Measurements from ENCODE around the gene CPOX.
"Not testable (repeated sequence)": the region's sequence is repeated elsewhere in the genome, so short reads cannot be mapped to it uniquely, and the experiment has no call there.

Gene CPOX

DNA sequence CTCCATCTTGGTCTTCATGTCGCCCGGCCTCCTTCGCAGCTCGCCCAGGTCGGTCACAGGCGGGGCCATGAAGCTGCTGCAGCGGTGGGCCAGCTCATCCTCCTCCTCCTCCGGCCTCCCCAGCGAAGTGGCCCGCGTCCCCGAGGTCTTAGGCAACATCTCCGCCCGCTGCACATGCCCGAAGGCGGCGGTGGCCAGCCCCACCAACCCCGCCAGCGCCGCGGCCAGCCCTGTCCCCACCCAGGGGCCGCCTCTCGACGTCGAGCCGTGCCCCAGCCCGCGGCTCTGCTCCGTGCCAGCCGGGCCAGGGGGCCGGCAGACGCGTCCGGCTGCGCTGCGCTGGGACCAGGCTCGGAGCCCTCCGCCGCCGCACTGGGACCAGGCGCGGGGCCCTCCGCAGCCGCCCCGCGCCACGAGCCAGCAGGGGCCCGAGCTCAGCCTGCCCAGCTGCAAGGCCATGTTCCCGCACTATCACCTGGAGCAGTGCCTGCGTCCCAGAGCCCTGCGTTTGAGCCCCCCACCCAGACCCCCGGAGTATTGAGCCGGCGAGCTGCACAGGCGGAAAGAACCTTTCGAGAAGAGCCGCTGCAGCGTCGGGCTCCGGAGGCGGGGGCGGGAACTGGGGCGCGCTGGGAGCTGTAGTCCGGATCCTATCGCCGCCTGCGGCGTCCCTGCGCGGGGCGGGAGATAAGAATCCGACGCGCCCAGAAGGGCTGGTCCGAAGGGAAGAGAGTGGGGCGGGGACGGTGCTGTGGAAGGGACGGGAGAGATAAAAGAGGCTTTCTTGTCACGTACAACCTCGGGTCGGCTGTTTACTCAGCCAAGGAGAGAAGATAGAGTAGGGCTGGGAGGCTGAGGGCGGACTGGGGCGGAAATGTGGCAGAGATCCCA lies at the start of gene CPOX:
CPOX (minus strand) TSS at position 566 of the 891 bp plus-strand sequence; CDS start at position 459, 107 bp downstream.
- DNase-seq (ENCODE audit: extremely low read depth in 1 of 2, low read depth in 1 of 2): peak; percentile 72 to 88

DNA sequence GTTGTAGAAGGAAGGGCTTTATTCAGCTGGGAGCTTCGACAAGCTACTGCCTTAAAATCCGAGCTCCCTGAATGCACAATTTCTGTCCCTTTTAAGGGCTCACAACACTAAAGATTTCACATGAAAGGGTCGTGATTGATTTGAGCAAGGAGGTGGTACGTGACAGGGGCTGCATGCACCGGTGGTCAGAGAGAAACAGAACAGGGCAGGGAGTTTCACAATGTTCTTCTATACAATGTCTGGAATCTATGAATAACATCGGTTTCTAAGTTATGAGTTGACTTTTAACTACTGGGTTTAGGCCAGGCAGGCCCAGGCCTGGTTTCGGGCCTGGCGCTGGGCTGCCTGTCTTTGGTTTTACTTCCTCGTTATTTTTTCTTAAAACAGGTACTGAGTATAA lies 49.4 kb upstream of the CPOX start:
- DNase-seq (ENCODE audit: extremely low read depth in 1 of 2, low read depth in 1 of 2): not testable (repeated sequence)

DNA sequence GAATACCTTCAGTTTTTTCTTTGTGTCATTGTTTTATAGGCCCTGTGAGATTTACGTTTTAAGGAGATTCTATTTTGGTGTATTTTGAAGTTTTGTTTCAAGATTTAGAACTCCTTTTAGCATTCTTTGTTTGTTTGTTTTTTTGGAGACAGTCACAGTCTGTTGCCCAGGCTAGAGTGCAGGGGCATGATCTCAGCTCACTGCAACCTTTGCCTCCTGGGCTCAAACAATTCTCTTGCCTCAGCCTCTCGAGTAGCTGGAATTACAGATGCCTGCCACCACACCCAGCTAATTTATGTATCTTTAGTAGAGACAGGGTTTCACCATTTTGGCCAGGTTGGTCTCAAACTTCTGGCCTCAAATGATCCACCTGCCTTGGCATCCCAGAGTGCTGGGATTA lies 48.3 kb upstream of the CPOX start:
- DNase-seq (ENCODE audit: extremely low read depth in 1 of 2, low read depth in 1 of 2): not testable (repeated sequence)

DNA sequence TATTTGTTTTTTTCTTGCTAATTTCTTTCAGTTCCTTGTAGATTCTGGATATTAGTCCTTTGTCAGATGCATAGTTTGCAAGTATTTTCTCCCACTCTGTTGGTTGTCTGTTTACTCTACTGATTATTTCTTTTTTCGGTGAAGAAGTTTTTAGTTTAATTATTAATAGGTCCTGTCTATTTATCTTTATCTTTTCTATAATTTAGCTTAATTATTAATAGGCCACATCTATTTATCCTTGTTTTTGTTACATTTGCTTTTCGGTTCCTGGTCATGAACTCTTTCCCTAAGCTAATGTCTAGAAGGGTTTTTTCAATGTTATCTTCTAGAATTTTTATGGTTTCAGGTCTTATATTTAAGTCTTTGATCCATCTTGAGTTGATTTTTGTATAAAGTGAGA lies 45.1 kb upstream of the CPOX start:
- DNase-seq (ENCODE audit: extremely low read depth in 1 of 2, low read depth in 1 of 2): not testable (repeated sequence)

DNA sequence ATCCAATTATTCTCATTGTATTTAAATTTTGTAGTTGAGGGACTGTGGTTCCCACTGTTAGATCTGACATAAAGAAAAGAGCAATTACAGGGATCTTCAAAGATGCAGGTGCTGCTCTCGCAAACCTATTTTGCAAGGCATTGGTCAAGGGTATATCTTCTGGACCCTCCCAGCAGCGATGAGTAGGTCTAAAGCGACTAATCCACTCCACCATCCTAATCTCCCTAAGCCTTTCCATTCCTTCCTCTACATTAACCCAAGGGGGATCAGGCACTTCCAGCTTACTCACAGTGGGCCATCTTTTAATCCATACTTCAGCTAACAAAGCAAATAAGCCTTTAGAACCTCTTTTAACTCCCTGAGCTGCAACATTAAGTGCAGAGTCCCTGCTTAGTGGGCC lies 37.0 kb upstream of the CPOX start:
- DNase-seq (ENCODE audit: extremely low read depth in 1 of 2, low read depth in 1 of 2): no peak

DNA sequence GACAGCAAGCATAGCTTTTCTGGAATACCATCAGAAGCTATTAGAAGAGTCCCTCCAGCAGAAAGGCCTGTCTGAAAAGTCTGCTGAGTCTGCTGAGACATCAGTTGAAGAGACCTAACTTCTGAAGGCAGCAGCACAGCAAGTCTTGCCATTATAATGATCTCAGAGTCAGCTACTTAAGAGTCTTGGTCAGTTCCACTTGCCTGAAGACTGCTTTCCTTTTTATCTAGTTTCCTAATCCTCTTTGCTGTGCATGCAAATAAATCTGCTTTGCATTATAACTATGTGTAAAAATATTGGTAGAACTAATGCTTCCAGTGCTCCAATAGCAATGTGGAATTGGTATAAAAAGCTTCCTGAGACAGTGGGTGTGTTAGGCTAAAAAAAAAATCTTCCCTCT lies 34.9 kb upstream of the CPOX start:
- no peak for DNase-seq (ENCODE audit: extremely low read depth in 1 of 2, low read depth in 1 of 2)

DNA sequence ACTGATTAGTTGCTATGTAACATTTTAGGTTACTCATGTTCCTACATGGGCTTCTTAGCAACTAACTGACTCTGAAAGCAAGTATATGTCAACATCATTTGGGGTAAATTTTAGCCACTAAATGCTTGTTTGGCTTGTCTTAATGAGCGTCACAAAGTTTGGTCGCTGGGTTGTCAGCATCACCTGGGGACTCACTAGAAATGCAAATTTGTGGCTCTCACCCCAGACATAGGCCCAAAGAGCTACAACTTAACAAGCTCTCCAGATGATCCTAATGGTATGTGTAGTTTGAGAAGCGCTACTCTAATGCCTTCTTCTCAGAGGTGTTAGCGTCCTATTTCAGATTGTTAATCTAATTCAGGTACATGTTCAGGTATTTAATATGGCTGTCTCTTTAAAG lies 32.7 kb upstream of the CPOX start:
- no peak for DNase-seq (ENCODE audit: extremely low read depth in 1 of 2, low read depth in 1 of 2)

DNA sequence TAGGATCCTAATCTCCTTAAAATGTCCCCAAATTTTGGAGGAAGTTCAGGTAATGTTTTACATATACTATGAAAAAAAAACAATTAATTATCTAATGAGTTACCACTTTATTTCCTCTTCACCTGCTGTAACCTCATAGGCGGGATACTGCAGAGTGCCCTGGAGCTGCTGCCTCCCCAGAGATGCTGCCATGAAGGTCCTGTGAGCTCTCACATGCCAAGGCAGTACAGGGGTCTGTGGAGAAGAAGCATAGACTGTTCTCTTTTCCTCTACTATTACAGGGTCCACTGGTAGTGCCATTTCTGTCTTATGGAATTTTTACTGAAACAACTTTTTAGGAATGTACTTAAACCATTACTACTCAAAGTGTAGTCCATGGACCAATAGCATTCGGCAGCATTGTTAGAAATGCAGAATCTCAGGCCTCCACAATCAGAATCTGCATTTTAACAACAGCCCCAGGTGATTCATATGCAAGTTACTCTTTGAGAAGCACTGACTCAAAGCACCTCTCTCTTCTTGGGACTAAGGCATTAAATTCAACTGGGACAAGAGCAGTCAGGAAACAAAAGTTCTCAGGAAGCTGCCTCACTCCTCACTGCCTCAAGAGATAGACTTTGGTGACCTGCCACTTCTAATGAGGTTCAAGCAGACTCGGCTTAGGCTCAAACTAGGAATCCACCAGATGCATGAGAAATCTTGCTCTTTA lies 30.3 kb upstream of the CPOX start:
- DNase-seq (ENCODE audit: extremely low read depth in 1 of 2, low read depth in 1 of 2): no peak

DNA sequence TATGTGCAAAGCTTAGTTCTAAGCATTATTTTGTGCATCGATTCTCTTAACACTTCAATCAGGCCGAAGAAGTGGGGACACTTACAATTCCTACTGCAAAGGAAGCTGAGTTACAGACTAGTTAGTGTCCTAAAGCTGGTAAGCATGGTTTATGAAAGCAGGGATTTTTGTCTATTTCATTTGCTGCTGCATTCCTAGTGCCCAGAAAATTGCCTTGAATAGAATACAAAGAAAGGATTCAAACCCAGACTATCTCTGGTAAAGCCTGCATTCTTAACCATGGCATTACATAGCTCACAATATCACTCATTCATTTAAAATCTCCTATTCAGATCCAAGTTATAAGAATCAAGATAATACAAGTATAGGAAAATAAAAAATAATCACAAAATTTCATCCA lies 24.4 kb upstream of the CPOX start:
- no peak for DNase-seq (ENCODE audit: extremely low read depth in 1 of 2, low read depth in 1 of 2)

DNA sequence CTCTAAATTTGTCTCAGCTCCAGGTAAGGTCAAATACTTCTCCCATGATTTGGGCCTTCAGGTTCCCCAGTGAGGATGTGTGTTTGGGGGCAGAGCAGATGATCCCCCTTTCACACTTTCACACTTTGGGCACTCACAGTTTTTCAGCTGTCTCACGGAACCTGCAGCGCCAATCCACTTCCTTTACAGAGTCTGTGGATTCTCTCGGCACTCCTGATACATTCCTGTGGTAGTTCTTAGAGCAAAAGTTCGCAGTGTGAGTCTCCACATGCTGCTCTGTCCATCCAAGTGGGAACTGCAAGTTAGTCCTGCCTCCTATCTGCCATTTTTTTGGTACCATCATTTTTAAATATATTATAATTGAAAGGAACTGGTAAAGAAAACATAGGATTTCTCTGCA lies 20.2 kb upstream of the CPOX start:
- DNase-seq (ENCODE audit: extremely low read depth in 1 of 2, low read depth in 1 of 2): no peak

DNA sequence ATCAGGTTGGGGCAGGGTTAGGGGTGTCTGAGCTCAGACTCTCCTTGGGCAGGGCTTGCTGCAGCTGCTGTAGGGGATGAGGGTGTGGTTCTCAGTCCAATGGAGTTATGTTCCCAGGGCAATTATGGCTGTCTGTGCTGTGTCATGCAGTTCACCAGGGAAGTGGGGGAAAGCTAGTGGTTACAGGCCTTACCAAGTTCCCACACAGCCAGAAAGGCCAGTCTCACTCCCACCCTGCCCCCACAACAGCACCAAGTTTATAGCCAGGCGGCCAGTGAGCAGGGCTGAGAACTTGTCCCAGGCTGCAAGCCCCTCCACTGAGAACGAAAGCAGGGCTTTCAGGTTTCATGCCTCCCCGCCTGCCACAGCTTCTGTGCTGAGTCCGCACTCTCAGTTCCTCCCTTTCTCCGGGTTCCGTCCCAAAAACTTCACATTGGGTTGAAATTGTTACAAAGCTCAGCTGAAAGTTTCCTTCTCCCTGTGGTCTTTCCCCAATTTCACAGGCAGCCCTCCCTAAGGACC lies 19.6 kb upstream of the CPOX start:
- DNase-seq (ENCODE audit: extremely low read depth in 1 of 2, low read depth in 1 of 2): no peak

DNA sequence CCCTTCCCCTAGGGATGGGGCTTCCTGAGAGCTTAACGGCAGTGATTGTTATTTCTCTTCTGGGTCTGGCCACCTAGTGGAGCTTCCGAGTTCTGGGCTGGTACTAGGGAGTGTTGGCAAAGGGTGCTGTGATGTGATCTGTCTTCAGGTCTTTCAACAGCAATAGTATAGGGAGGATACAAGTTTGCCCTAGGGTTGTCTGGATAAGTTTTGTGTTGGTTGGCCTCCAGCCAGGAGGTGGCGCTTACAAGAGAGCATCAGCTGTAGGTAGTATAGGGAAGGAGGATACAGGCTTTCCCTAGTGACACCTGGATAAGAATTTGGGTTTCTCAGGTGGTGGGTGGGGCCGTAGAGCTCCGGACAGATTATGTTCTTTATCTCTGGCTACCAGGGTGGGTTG lies 19.2 kb upstream of the CPOX start:
- DNase-seq (ENCODE audit: extremely low read depth in 1 of 2, low read depth in 1 of 2): no peak

DNA sequence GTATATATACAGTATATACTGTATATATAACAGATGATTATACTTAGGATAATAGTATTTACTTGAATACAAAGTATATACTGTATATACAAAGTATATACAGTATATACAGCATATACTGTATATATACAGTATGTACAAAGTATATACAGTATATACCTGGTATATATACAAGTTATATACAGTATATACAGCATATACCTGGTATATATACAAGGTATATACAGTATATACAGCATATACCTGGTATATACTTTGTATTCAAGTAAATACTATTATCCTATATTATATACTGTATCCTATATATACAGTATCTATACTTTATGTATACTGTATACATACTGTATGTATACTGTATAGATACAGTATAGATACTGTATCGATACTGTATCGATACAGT lies 14.6 kb upstream of the CPOX start:
- no peak for DNase-seq (ENCODE audit: extremely low read depth in 1 of 2, low read depth in 1 of 2)

DNA sequence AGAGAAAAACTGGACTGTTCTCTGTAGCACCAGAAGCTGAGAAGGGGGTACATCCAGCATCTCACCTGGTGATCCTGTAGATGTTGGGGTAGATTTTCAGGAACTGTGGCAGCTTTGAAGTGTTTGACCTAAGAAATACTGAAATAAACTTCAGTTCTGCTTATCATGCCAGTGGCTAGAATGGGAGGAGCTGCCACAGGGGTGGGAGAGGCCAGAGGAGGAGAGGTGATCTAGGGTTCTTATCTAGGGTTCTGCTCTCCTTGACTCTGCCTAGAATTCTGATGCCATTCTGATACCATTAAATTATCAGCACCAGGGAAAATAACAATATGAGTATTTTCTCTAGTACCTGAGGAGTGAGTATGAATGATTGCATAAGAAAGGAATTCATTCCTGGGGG lies 10.2 kb upstream of the CPOX start:
- DNase-seq (ENCODE audit: extremely low read depth in 1 of 2, low read depth in 1 of 2): no peak

DNA sequence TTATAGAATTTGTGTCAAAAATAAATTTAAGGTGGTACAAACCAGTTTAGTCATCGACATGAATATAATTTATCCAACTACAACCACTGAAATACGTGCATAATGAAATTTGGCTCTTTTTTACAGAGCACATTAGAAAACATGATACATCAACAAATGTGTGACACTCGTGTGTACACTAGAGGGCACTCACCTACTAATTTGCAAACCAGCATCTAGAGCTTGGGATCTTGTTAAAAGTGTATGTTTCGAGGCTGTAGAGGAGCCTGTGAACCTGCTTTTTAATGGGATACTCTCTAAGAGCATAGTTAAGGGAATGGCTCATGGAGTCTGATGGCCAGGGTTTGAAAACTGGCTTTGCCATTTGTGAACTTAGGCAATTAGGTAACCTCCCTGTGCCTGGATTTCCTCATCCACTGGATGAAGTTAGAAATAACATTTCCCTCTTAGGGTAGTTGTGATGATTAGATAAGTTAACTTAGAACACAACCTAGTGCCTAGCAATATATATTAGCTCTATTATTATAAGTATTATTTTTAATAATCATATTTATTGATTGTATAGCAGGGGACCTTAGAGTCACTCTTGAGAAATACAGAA lies 8.8 kb upstream of the CPOX start:
- DNase-seq (ENCODE audit: extremely low read depth in 1 of 2, low read depth in 1 of 2): no peak

DNA sequence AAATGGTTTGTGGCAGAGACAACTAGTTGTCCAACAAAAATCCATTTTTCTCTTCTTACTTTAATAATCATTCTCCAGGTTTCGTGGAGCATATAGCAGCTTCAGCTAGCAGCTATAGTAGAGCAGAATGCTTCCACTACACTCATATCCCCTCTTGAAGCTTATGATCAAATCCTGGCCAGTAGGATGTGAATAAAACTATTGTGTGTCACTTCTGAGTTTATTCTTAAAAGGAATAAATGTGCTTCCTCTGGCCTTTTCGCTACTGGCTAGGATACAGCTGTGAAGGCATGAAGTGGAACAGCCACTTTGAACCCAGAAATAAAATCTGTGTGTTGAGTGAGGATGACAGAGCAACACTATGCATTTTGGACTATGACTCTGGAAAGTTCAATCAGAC lies 7.8 kb upstream of the CPOX start:
- DNase-seq (ENCODE audit: extremely low read depth in 1 of 2, low read depth in 1 of 2): no peak

DNA sequence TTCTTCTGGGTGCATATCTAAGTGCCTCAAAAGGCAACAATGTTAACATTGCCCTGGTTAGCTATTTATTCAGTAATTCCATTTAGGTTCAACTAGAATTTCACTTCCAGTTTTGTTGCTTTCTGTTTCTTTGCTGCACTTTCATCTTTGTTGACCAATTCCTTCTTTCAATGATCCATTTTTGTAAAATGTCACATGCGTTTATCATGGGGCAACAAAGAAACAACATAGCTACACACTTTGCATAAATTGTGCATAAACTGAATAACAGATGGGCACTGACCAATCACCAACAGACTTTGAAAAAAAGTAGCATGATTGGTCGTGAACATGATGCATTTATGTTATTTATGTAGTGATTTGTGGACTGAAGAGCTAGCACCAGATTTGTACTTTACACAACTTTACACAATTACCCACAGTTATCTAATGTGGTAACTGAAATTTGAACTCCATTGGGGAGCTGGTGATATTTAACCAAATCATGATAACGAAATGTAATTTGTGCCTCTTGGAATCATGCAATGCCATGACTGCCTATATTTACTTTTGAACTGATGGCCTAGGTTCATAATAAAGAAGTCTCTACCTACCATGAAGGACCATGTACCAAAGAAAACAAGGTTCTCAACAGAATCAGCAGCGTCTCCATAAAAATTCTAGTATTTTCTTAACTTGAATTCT lies 7.1 kb upstream of the CPOX start:
- no peak for DNase-seq (ENCODE audit: extremely low read depth in 1 of 2, low read depth in 1 of 2)

DNA sequence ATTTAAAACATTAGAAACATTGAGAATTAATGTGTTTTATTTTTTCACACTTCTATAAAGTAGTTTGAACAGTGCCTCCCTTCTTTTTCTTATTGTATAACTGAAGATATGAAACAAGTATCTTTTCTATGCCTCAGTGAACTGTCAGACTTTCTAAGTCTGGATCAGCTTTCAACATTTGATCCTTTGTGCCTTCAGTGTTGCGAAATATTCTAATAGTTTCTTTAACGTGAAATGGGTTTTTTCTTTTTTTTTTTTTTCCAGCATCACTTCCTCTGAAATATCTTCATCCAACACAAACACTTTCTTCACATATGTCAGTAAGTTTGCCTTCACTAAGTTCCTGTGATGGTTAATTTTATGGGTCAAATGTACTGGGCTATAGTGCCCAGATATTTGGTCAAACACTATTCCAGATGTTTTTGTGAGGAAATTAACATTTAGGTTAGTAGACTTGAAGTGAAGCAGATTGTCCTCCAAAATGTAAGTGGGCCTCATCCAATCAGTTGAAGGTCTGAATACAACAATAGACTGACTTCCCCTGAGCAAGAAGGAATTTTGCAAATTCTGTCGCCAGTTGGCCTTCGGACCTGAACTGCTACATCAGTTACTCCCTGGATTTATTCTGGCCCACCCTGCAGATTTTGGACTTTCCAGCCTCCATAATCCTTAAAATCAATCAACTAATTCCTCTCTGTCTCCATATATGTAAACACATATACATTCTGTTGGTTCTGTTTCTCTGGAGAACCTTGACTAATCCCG lies 6.4 kb upstream of the CPOX start:
- no peak for DNase-seq (ENCODE audit: extremely low read depth in 1 of 2, low read depth in 1 of 2)

DNA sequence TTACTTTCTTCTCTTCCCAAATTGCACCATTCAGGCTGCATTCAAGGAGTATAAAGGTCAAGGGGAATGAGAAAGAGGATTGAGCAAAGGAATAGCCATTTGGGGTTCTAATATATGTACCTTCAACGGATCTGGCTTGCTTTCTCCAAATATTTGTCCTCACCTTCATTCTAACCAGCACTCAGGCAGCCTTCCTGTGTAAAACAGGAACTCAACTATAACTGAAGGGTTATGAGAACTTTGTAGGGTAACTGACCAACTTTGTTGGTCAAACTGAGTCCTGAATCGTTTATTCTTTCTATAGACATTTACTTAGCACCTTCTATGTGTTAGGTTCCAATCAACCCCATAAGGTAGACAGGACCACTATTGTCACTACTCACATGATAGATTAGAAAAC lies 5.1 kb upstream of the CPOX start:
- no peak for DNase-seq (ENCODE audit: extremely low read depth in 1 of 2, low read depth in 1 of 2)

Measured in stimulated activated CD8-positive, alpha-beta memory T cell treated with anti-CD3 and anti-CD28 coated beads, Interleukin-7, amount 100 ng/mL, for 48 hours (primary cell).